Right lobe of liver (tissue), 4 donors: ENCODE results near the gene TMEM8B.

Experiments used
- CTCF ChIP-seq, 4 donors: fragments of 200-600 bp in 3 of 4; fragments of 450-650 bp in 1 of 4; IDR thresholded peaks; one replicate each; pipeline versions ENCODE4 v1.5.1 to v1.8.0; 2016 to 2022; ENCODE audit warnings: antibody characterized with exemption in 4 of 4, mild to moderate bottlenecking in 2 of 4
- POLR2A ChIP-seq: fragments of 450-650 bp; IDR thresholded peaks from one replicate; pipeline ENCODE4 v1.6.1; 2017; ENCODE audit warnings: antibody characterized with exemption, mild to moderate bottlenecking
- donor health status: DM: no; HTN: no; CAD: no.
- donor health status: DM: no; HTN: no; CAD: no.
- donor health status: DM: no; HTN: yes; CAD: no.

GRCh38 chr9:35891646-35892045 lies 62.6 kb downstream of the TMEM8B start:
- TF ChIP-seq CTCF (IDR thresholded peaks at IDR 0.05) (no peak), POLR2A (no peak)
